ENCODE measurements around the gene EXOC4.

Gene EXOC4

DNA sequence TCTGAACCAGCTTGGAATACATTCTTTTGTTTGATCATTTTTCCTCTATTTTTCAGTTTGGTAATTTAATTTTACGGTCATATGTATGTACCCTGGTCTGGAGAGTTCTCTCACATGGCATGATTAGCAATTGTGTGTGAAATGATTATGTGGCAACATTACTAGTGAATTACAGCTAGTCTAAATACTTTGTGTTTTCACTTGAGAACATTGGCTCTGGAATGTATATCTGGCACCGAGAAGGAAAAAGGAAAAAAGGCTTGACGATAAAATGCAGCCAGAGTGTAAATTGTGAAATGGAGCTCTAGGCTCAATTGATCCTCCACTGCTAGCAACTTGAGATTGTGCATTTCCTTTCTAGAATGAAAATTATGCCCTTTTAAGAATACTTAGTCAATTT is 397.2 kb downstream of the EXOC4 start:
- no peak overlapping the region for H3K27ac ChIP-seq (ENCODE audit: low read depth, low read length)
- no peaks in the 10 kb centered on the region for H3K36me3 ChIP-seq (ENCODE audit: control insufficient read depth, insufficient read depth, low read length)
- no peak overlapping the region for H3K4me2 ChIP-seq (ENCODE audit: low read length)
- H3K9ac ChIP-seq (ENCODE audit: low read length) = no peak overlapping the region
- no peak overlapping the region for H2BK15ac ChIP-seq (replicated peaks; ENCODE audit: low read depth)
- no peak for DNase-seq
- no CpG with 5 or more reads among the region's 3 CpGs for WGBS (ENCODE audit: extremely low coverage, insufficient coverage, low lambda C conversion rate)
- H2BK120ac ChIP-seq (ENCODE audit: low read depth, low read length) = no peak overlapping the region
- no peak overlapping the region for H2AK5ac ChIP-seq (ENCODE audit: low read length)
- H3K4me3 ChIP-seq (ENCODE audit: low read length) = no peak overlapping the region
- H4K5ac ChIP-seq (ENCODE audit: low read length) = no peak overlapping the region
- no peak overlapping the region for H3K23ac ChIP-seq (ENCODE audit: low read length)
- no peak overlapping the region for H4K8ac ChIP-seq (ENCODE audit: low read depth, low read length)
- H2BK5ac ChIP-seq (ENCODE audit: low read length) = no peak overlapping the region
- no peaks in the 10 kb centered on the region for H3K79me1 ChIP-seq (ENCODE audit: low read length)
- no peak overlapping the region for H3K4ac ChIP-seq (ENCODE audit: low read depth, low read length)
- no peak overlapping the region for H3K18ac ChIP-seq (ENCODE audit: low read length)
- no peak overlapping the region for H3K56ac ChIP-seq (ENCODE audit: low read length)
- peaks cover 5% of the 10 kb centered on the region for H3K4me1 ChIP-seq (ENCODE audit: control insufficient read depth, low read depth, low read length)
- H3K27me3 ChIP-seq (ENCODE audit: insufficient read depth, low read length, poor library complexity) = no peaks in the 10 kb centered on the region
- no peaks in the 10 kb centered on the region for H3K79me2 ChIP-seq (ENCODE audit: control insufficient read depth, insufficient read depth, low read length)

DNA sequence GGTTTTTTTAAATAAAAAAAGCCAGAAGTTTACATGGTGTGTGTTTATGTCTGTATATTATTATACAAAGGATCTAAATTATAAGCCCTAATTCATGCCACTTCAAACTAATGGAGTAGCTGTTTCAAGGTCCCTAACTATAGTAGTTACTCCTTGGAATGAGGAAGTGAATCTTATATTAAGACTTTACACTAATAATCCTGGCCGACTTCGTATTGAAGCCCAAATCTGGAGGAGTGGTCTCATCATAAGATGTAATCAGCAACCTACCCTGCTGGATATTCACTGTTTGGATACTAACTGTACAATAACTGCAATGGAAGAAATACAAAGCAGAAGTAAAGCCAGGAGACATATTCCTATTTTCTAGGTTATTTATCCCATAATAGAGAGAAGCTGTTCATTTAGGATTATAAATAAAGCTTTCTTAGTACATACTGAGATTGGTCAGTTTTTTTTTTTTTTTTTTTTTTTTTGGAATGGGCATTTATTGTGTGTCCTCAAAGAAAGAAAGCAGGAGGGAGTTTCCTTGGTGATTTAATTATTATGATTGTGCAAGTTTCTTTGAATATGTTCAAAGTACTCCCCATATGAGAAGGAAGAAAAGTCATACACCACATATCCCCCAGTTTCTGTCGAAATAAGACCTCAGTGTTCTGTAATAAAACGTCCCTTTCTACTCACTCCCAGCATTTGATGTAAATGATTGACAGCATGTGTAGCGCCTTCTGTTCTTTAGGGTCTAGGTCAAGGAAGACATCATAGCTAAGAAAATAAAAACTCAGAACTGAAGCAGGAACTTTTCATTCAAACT is 397.8 kb downstream of the EXOC4 start:
- no peaks in the 10 kb centered on the region for H3K79me2 ChIP-seq (ENCODE audit: control insufficient read depth, insufficient read depth, low read length)
- no peak overlapping the region for H2BK5ac ChIP-seq (ENCODE audit: low read length)
- no peak overlapping the region for H3K4ac ChIP-seq (ENCODE audit: low read depth, low read length)
- H3K23ac ChIP-seq (ENCODE audit: low read length) = no peak overlapping the region
- H4K5ac ChIP-seq (ENCODE audit: low read length) = no peak overlapping the region
- no peak overlapping the region for H2AK5ac ChIP-seq (ENCODE audit: low read length)
- no peak overlapping the region for H3K56ac ChIP-seq (ENCODE audit: low read length)
- no peak overlapping the region for H2BK15ac ChIP-seq (replicated peaks; ENCODE audit: low read depth)
- no peak overlapping the region for H3K4me3 ChIP-seq (ENCODE audit: low read length)
- H2BK120ac ChIP-seq (ENCODE audit: low read depth, low read length) = no peak overlapping the region
- DNase-seq = no peak
- H3K9ac ChIP-seq (ENCODE audit: low read length) = no peak overlapping the region
- H3K18ac ChIP-seq (ENCODE audit: low read length) = no peak overlapping the region
- no peak overlapping the region for H4K8ac ChIP-seq (ENCODE audit: low read depth, low read length)
- H3K4me2 ChIP-seq (ENCODE audit: low read length) = no peak overlapping the region
- no peaks in the 10 kb centered on the region for H3K79me1 ChIP-seq (ENCODE audit: low read length)
- H3K27me3 ChIP-seq (ENCODE audit: insufficient read depth, low read length, poor library complexity) = no peaks in the 10 kb centered on the region
- peaks cover 5% of the 10 kb centered on the region for H3K4me1 ChIP-seq (ENCODE audit: control insufficient read depth, low read depth, low read length)
- no peak overlapping the region for H3K27ac ChIP-seq (ENCODE audit: low read depth, low read length)
- no CpG with 5 or more reads among the region's 5 CpGs for WGBS (ENCODE audit: extremely low coverage, insufficient coverage, low lambda C conversion rate)
- no peaks in the 10 kb centered on the region for H3K36me3 ChIP-seq (ENCODE audit: control insufficient read depth, insufficient read depth, low read length)

DNA sequence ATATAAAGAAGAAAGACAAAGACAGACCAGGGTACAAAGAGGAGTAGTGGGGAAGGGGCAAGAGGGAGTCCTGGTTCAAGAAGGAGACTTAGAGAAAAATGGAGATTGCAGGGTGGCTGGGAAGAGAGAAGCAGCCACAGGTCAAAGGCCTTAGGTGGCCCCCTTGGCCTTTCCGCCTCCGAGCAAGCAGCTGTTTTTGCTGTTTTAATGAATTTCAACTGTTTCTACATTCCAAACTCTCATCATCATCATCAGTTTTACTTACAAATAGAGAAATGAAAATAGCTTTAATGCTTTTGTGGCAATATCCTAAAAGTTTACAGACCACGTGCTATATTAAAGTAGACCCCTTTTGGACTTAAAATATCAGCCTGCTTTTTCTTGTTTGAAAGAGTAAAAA is 399.7 kb downstream of the EXOC4 start:
- H2BK15ac ChIP-seq (replicated peaks; ENCODE audit: low read depth) = no peak overlapping the region
- no peak overlapping the region for H4K8ac ChIP-seq (ENCODE audit: low read depth, low read length)
- no peak overlapping the region for H2BK120ac ChIP-seq (ENCODE audit: low read depth, low read length)
- no peak overlapping the region for H2BK5ac ChIP-seq (ENCODE audit: low read length)
- H4K5ac ChIP-seq (ENCODE audit: low read length) = no peak overlapping the region
- H3K79me1 ChIP-seq (ENCODE audit: low read length) = no peaks in the 10 kb centered on the region
- no peak overlapping the region for H3K27ac ChIP-seq (ENCODE audit: low read depth, low read length)
- H3K18ac ChIP-seq (ENCODE audit: low read length) = no peak overlapping the region
- no peaks in the 10 kb centered on the region for H3K36me3 ChIP-seq (ENCODE audit: control insufficient read depth, insufficient read depth, low read length)
- no peak overlapping the region for H3K56ac ChIP-seq (ENCODE audit: low read length)
- no peaks in the 10 kb centered on the region for H3K27me3 ChIP-seq (ENCODE audit: insufficient read depth, low read length, poor library complexity)
- H3K9ac ChIP-seq (ENCODE audit: low read length) = no peak overlapping the region
- no peak overlapping the region for H3K23ac ChIP-seq (ENCODE audit: low read length)
- no CpG with 5 or more reads among the region's 3 CpGs for WGBS (ENCODE audit: extremely low coverage, insufficient coverage, low lambda C conversion rate)
- H3K79me2 ChIP-seq (ENCODE audit: control insufficient read depth, insufficient read depth, low read length) = no peaks in the 10 kb centered on the region
- no peak overlapping the region for H3K4me3 ChIP-seq (ENCODE audit: low read length)
- no peaks in the 10 kb centered on the region for H3K4me1 ChIP-seq (ENCODE audit: control insufficient read depth, low read depth, low read length)
- DNase-seq = no peak
- H2AK5ac ChIP-seq (ENCODE audit: low read length) = no peak overlapping the region
- H3K4ac ChIP-seq (ENCODE audit: low read depth, low read length) = no peak overlapping the region
- no peak overlapping the region for H3K4me2 ChIP-seq (ENCODE audit: low read length)

DNA sequence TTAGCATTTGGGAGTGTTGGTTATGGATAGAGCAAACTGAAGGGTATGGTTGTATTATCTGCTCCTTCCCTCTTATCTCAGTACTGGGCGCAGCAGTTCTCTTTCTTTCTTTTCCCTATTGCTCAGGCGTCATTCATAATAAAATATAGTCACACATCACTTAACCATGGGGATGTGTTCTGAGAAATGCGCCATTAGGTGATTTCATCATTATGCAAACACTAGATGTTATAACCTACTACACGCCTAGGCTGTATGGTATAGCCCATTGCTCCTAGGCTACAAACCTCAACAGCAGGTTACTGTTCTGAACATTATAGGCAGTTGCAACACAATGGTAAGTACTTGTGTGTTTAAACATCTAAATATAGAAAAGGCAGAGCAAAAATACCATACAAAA is 401.7 kb downstream of the EXOC4 start:
- Histone ChIP-seq H3K56ac (ENCODE audit: low read length) (no peak overlapping the region), H2AK5ac (ENCODE audit: low read length) (no peak overlapping the region), H3K4ac (ENCODE audit: low read depth, low read length) (no peak overlapping the region), H3K18ac (ENCODE audit: low read length) (no peak overlapping the region), H2BK120ac (ENCODE audit: low read depth, low read length) (no peak overlapping the region), H3K79me2 (ENCODE audit: control insufficient read depth, insufficient read depth, low read length) (no peaks in the 10 kb centered on the region), H3K36me3 (ENCODE audit: control insufficient read depth, insufficient read depth, low read length) (no peaks in the 10 kb centered on the region), H3K79me1 (ENCODE audit: low read length) (no peaks in the 10 kb centered on the region), H2BK5ac (ENCODE audit: low read length) (no peak overlapping the region), H3K4me3 (ENCODE audit: low read length) (no peak overlapping the region), H3K27ac (ENCODE audit: low read depth, low read length) (no peak overlapping the region), H3K4me2 (ENCODE audit: low read length) (no peak overlapping the region), H3K9ac (ENCODE audit: low read length) (no peak overlapping the region), H3K23ac (ENCODE audit: low read length) (no peak overlapping the region), H4K8ac (ENCODE audit: low read depth, low read length) (no peak overlapping the region), H3K27me3 (ENCODE audit: insufficient read depth, low read length, poor library complexity) (no peaks in the 10 kb centered on the region), H4K5ac (ENCODE audit: low read length) (no peak overlapping the region), H2BK15ac (replicated peaks; ENCODE audit: low read depth) (no peak overlapping the region), H3K4me1 (ENCODE audit: control insufficient read depth, low read depth, low read length) (no peaks in the 10 kb centered on the region)
- WGBS (ENCODE audit: extremely low coverage, insufficient coverage, low lambda C conversion rate) = no CpG with 5 or more reads among the region's 4 CpGs
- no peak for DNase-seq

DNA sequence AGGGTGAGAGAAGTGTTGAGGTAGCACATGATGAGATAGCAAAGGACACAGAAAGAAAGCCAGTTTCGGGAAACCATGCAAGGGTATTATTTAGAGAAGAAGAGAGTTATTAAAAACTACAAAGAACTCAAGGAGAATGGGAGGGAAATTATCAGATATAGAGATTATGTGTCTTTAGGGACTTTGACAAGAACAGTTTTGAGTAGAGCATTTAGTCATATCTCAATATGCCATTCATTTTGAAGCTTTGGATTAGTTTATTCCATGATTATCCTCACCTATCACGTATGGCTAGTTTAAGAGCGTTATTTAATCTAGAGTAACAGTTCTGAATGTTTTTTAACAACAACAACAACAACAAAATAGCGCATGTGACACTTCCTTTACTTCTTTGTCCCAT is 409.4 kb downstream of the EXOC4 start:
- WGBS (ENCODE audit: extremely low coverage, insufficient coverage, low lambda C conversion rate) = no CpG with 5 or more reads among the region's 4 CpGs
- Histone ChIP-seq H3K4ac (ENCODE audit: low read depth, low read length) (no peak overlapping the region), H3K4me3 (ENCODE audit: low read length) (no peak overlapping the region), H3K27me3 (ENCODE audit: insufficient read depth, low read length, poor library complexity) (no peaks in the 10 kb centered on the region), H3K27ac (ENCODE audit: low read depth, low read length) (no peak overlapping the region), H3K9ac (ENCODE audit: low read length) (no peak overlapping the region), H3K4me1 (ENCODE audit: control insufficient read depth, low read depth, low read length) (no peaks in the 10 kb centered on the region), H4K5ac (ENCODE audit: low read length) (no peak overlapping the region), H2BK5ac (ENCODE audit: low read length) (no peak overlapping the region), H3K36me3 (ENCODE audit: control insufficient read depth, insufficient read depth, low read length) (no peaks in the 10 kb centered on the region), H3K79me1 (ENCODE audit: low read length) (no peaks in the 10 kb centered on the region), H3K23ac (ENCODE audit: low read length) (no peak overlapping the region), H4K8ac (ENCODE audit: low read depth, low read length) (no peak overlapping the region), H3K79me2 (ENCODE audit: control insufficient read depth, insufficient read depth, low read length) (no peaks in the 10 kb centered on the region), H2AK5ac (ENCODE audit: low read length) (no peak overlapping the region), H2BK120ac (ENCODE audit: low read depth, low read length) (no peak overlapping the region), H2BK15ac (replicated peaks; ENCODE audit: low read depth) (no peak overlapping the region), H3K56ac (ENCODE audit: low read length) (no peak overlapping the region), H3K18ac (ENCODE audit: low read length) (no peak overlapping the region), H3K4me2 (ENCODE audit: low read length) (no peak overlapping the region)
- no peak for DNase-seq

DNA sequence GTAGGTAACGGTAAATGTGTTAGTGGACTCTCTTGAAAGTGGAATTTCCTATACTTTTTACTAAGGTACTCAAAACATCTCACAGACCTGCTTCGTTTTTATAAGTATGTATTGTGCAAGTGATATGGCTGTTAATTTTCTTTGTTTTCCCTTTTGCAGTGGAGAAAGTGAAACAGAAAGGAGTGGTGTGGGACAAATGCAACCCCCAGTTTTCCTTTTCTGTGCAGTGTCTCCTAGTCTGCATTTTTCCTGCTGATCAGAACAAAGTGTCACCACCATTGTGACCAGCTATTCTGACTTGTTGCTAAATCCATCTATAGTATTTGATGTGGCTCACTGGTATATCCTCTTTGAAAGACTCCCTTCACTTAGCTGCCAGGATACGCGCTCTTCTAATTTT is 410.0 kb downstream of the EXOC4 start:
- Histone ChIP-seq H4K8ac (ENCODE audit: low read depth, low read length) (no peak overlapping the region), H2BK120ac (ENCODE audit: low read depth, low read length) (no peak overlapping the region), H3K36me3 (ENCODE audit: control insufficient read depth, insufficient read depth, low read length) (no peaks in the 10 kb centered on the region), H2AK5ac (ENCODE audit: low read length) (no peak overlapping the region), H3K9ac (ENCODE audit: low read length) (no peak overlapping the region), H3K4me3 (ENCODE audit: low read length) (no peak overlapping the region), H3K23ac (ENCODE audit: low read length) (no peak overlapping the region), H3K4me2 (ENCODE audit: low read length) (no peak overlapping the region), H3K79me1 (ENCODE audit: low read length) (no peaks in the 10 kb centered on the region), H3K4ac (ENCODE audit: low read depth, low read length) (no peak overlapping the region), H3K79me2 (ENCODE audit: control insufficient read depth, insufficient read depth, low read length) (no peaks in the 10 kb centered on the region), H3K56ac (ENCODE audit: low read length) (no peak overlapping the region), H3K27me3 (ENCODE audit: insufficient read depth, low read length, poor library complexity) (no peaks in the 10 kb centered on the region), H3K27ac (ENCODE audit: low read depth, low read length) (no peak overlapping the region), H3K18ac (ENCODE audit: low read length) (no peak overlapping the region), H2BK5ac (ENCODE audit: low read length) (no peak overlapping the region), H3K4me1 (ENCODE audit: control insufficient read depth, low read depth, low read length) (no peaks in the 10 kb centered on the region), H4K5ac (ENCODE audit: low read length) (no peak overlapping the region), H2BK15ac (replicated peaks; ENCODE audit: low read depth) (no peak overlapping the region)
- WGBS (ENCODE audit: extremely low coverage, insufficient coverage, low lambda C conversion rate) = no CpG with 5 or more reads among the region's 4 CpGs
- no peak for DNase-seq
